GM19463 (cell line): Measurements from ENCODE around the gene POMC.
A peak's percentile ranks its signal among the peaks of the same experiment; 100 is the strongest.
"Not testable (repeated sequence)": the region's sequence is repeated elsewhere in the genome, so short reads cannot be mapped to it uniquely, and the experiment has no call there.

Source experiments
- ATAC-seq: cut with Tn5 transposase; IDR thresholded peaks from one replicate; pipeline ENCODE4 v1.9.1; 2021; ENCODE audit warnings: mild to moderate bottlenecking, moderate library complexity; ENCODE audit not compliant: unreplicated experiment

POMC gene

DNA sequence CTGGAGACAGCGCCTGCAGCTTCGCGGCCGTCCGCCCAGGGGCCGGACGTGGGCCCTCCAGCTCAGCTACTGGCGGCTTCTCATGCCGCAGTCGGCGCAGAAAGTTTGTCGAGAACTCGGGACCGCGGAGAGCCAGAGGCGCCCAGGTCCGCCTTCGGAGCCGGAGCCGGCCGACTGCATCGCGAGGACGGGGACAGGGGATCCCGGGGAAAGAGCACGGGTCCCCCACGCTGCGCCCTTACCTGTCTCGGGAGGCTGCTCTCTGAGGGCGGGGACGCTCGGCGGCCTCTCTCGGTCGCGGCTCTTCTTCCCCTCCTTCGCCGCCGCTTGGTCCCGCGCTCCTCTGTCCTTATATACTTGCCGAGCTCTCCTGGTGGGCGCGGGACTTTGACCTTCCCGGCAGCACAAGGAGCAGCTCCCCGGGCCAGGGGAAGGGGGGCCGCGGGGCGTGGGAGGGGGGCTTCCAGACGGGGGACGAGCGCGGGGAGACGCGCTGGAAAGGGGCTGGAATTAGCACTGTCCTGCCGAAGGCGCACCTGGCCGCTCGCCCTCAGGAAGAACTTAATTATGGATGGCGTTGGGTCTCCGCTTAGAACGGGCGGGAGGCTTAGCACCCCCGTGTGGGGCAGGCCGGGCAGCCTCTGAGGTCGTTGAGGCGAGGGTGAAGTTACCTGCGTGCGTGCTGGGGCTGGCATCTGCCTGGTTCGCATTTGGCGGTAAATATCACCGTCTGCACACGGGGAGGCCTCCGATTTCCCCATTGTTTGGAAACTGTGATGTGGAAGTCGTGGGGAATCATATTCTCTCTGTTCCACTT, at the start of gene POMC:
Gene POMC, minus strand, starts transcription at position 325 of the 817 bp plus-strand sequence. CDS start 3,808 bp downstream, outside the sequence.
- ATAC-seq: no peak

GRCh38 chr2:25218100-25218499, 49.7 kb upstream of the POMC start:
- ATAC-seq: no peak

DNA sequence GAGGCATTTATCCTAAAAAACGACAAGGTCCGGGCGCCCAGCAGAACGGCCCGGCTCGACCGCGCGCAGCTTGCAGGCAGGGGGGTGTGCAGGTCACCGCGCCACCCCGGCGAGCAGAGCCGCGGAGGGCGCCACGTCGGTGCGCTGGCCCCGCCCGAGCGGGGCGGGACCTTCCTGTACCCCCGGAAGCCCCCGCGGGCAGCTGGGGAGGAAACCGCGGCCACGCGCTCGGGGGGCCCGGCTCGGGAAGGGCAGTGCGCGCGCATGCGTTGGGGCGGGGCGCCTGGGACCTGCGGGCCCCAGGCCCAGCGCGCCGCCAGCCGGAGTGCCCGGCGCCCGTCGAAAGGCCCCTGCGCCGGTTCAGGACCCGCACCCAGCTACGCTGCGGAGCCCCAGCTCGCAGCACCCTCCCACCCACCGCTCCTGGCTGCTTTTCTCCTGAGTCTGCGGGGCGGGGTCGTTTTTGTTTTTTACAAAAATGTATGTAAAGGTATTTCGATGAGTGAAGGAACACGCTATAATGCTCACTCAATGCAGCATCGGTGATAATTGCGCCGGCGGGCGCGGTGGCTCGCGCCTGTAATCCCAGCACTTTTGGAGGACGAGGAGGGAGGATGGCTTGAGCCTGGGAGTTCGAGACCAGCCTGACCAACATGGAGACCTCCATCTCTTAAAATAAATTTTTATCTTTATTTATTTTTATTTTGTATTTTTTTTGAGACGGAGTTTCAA, 47.7 kb upstream of the POMC start:
- ATAC-seq: peak; percentile 85

- no peak for ATAC-seq
Observed at GRCh38 chr2:25215232-25215631, 46.9 kb upstream of the POMC start.

DNA sequence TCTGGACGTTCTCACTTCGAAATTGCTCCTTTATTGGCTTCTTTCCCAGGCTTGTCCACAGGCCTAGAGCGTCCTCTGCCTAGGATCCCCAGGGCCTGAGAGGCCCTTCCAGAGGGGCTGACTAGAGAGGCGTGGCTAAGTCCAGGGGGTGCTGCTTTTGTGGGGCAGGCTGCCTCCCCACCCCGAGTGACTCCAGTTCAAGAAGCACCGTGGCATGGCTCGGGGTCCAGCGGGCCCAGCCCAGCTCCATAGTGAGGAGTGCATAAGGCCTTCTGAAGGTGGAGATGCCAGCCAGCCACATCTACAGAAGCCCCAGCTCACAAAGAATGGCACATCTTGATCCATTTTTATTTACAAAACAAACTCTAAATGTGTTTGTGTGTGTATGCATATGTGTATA, 44.8 kb upstream of the POMC start:
- no peak for ATAC-seq

DNA sequence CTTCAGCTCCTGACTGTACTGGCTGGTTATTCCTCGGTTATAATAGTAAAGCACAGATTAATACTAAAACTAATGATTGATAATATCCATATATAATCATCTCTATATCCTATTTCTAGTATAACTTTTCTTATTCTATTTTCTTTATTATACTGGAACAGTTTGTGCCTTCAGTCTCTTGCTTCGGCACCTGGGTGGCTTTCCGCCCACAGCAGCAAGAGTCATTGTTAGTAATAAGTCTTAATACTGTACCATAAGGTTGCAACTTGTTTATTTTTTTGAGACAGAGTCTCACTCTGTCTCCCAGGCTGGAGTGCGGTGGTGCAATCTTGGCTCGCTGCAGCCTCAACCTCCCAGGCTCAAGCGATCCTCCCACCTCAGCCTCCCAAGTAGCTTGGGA, 42.5 kb upstream of the POMC start:
- ATAC-seq: not testable (repeated sequence)

DNA sequence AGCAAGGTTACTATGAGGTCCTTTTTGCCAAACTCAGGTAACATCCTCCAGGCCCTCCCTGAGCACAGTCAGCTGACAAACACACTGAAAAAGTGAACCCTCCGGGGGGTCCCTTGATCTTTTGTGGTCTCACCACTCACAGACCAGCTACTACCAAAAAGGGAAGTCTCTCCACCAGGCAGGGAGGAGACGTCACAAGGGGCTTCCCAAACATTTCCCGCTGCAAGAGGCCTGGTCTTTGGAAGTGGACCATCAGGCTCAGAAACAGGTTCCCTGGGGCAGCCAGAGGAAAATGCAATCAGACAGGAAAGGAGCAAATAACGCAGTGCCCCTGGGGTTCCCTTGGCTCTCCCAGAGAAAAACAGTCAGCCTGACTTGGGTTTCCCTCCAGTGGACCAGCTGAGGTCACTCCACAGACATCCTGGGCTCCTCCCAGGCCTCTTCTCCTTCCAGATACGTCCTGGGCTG, 38.7 kb upstream of the POMC start:
- ATAC-seq: no peak

DNA sequence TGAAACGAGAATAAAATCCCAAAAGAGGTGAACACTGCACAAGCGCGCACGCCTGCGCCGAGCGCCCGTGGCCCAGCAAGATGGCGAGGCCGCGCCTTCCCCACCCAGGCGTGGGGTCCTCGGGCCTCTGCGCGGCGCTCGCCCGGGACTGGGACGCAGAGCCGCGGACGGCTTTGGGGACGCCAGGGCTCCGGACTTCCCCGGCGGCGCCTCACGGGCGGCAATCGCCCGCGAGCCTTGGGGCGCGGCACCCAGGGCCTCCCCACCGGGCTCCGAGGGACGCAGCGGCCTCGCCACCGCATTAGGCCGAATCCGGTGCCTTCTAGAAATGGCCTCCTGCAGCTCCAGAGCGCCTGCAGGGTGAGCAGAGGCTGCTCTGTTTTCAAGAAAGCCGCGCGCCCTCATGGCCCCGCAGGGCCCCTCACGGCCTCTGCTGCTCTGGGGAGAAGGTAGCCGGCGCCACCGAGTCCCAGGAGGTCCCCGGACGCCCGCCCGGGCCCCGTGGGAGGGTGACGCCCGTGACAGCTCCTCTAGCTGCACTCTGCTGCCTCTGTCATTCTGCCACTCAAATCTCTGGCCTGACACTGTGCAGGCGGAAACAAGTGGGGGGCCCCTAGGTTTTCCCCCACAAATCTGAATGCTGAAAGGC, 35.9 kb upstream of the POMC start:
- no peak for ATAC-seq

GRCh38 chr2:25202275-25202674, 33.9 kb upstream of the POMC start:
- no peak for ATAC-seq

- no peak for ATAC-seq
Observed at GRCh38 chr2:25201794-25202193, 33.4 kb upstream of the POMC start.

DNA sequence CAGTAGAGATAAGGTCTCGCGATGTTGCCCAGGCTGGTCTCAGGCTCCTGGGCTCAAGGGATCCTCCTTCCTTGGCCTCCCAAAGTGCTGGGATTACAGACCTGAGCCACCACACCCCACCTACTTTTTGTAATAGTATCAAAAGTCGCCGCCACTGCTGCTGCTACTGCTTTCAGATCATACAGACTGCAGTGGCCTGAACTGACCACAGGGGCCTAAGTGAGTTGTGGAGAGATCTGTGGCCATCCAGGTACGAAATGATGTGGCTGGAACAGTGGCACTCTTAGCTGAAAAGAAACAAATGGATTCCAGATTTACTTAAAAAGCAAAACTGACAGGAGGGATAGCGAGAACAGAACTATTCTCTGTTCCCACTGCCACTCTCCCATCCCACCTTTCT, 32.9 kb upstream of the POMC start:
- ATAC-seq: no peak

DNA sequence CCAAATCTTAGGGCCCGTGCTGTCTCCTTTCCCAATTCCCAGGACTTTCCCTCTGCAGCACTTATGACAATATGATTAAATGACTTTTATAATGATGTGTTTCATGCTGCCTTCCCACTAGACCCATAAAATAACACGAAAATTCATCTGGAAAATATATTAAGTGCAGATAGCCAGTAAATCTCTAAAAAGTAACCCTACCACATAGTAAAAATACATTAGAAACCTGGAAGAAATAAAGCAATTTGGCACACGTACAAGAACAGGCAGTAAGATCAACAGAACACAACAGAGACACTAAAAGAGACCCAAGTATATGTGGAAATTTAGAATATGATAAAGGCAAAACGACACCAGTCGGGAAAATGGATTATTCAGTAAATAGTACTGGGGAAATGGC, 30.2 kb upstream of the POMC start:
- no peak for ATAC-seq

- no peak for ATAC-seq
Observed at GRCh38 chr2:25198209-25198525, 29.8 kb upstream of the POMC start.

GRCh38 chr2:25197336-25198208, 29.2 kb upstream of the POMC start:
- ATAC-seq: no peak

GRCh38 chr2:25194576-25195122, 26.3 kb upstream of the POMC start:
- no peak for ATAC-seq

DNA sequence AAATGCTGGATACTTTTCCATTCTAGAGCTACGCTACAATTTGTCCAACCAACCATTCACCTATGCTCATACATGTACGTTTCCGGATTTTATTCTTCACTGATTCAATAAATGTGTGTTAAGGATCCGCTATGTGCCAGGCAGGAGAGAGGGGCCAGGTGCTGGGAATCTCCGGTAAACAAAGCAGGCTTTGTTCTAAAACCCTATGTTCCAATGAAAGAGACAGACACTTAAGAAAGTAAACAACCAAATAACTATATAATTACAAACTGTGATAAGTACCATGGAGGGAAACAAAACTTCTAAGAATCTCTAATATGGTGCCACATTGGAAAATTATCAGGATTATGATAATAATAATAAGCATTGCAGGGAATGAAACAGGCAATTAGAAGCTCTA, 22.2 kb upstream of the POMC start:
- no peak for ATAC-seq

- ATAC-seq: no peak
Observed at GRCh38 chr2:25188405-25188804, 20.0 kb upstream of the POMC start.

DNA sequence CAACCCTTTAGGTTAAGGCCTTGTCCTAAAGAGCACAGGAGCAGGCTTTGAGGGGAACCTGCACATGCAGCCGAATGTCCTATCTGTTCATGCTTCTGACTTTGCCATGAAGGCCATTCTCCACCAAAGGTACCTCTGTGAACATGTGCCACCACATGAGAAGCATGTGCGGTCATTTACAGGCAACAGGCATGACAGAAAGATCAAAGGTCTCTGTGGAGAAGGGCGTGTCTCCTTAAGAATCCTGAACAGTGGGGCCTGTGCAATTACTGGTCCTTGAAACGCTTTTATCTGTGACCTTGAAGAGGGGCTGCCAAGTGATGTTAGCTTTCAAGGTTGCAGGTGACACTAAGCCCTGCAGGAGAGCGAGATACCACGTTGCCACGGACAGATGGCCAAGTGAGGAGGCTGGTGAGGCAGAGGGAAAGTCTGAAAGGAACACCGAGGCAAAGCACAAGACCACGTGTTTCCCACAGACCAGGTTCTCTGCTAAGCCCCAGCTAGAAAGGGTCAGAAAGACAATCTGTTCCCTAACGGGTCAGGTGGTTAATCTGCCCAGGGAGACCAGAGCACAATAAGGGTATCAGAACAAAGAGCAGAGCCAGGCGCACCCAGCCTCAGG, 19.5 kb upstream of the POMC start:
- ATAC-seq: no peak

DNA sequence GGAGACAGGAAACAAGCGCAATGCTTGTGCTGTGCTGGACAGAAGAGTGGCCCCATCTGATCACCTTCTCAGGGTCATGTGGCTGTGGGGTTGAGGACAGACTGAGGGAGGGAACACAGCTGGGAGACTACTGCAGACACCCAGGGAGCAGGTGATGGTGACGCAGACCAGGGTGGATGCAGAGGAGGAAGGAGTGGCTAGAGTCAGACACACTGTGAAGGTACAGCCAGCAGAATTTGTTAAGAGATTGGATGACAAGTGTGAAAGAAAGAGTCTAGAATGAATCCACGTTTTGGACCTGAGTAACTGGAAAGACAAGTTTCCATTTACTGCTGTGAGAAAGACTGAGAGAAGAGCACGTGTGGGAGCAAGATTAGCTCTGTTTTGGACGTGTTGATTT, 15.9 kb upstream of the POMC start:
- ATAC-seq: no peak

- ATAC-seq: no peak
Observed at GRCh38 chr2:25178976-25179375, 10.6 kb upstream of the POMC start.
